ENCODE data around the gene LTBP4.
A peak's percentile ranks its signal among the peaks of the same experiment; 100 is the strongest.

The LTBP4 gene

DNA sequence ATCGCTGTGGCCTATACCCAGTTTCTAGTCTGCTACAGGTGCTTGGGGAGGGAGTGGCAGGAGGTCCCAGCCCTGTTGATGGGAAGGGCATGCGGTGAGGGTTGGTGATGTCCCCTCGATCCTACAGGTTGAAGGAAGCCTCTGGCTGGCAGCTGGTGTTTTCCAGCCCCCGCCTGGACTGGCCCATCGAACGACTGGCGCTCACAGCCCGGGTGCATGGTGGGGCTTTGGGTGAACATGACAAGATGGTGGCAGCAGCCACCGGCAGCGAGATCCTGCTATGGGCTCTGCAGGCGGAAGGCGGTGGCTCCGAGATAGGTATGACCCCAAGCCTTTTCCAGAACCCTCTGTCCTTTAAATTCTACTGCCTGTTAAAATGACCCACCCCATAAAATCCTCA lies 20.6 kb upstream of the LTBP4 start:
- H3K4me1 ChIP-seq (ENCODE audit: control insufficient read depth, insufficient read depth, low read length): peaks cover 10% of the 10 kb centered on the region
- peaks cover 37% of the 10 kb centered on the region for H3K36me3 ChIP-seq (ENCODE audit: insufficient read depth, low read length)
- H3K9me3 ChIP-seq (replicated peaks; ENCODE audit: low read length): no peaks in the 10 kb centered on the region
- no peak overlapping the region for H3K4me3 ChIP-seq (ENCODE audit: low read length)
- H3K4me2 ChIP-seq (ENCODE audit: low read length): no peak overlapping the region
- H3K9ac ChIP-seq (ENCODE audit: low read depth, low read length): no peak overlapping the region
- H3K27me3 ChIP-seq (ENCODE audit: control insufficient read depth, insufficient read depth, low read length): no peaks in the 10 kb centered on the region

GRCh38 chr19:40581531-40581930 lies 19.6 kb upstream of the LTBP4 start:
- peaks cover 16% of the 10 kb centered on the region for H3K4me1 ChIP-seq (ENCODE audit: control insufficient read depth, insufficient read depth, low read length)
- H3K27me3 ChIP-seq (ENCODE audit: control insufficient read depth, insufficient read depth, low read length): no peaks in the 10 kb centered on the region
- H3K9me3 ChIP-seq (replicated peaks; ENCODE audit: low read length): no peaks in the 10 kb centered on the region
- no peak overlapping the region for H3K4me2 ChIP-seq (ENCODE audit: low read length)
- H3K36me3 ChIP-seq (ENCODE audit: insufficient read depth, low read length): peaks cover 38% of the 10 kb centered on the region
- no peak overlapping the region for H3K4me3 ChIP-seq (ENCODE audit: low read length)
- no peak overlapping the region for H3K9ac ChIP-seq (ENCODE audit: low read depth, low read length)

GRCh38 chr19:40582467-40582866 lies 18.7 kb upstream of the LTBP4 start:
- H3K36me3 ChIP-seq (ENCODE audit: insufficient read depth, low read length): peaks cover 45% of the 10 kb centered on the region
- H3K27me3 ChIP-seq (ENCODE audit: control insufficient read depth, insufficient read depth, low read length): no peaks in the 10 kb centered on the region
- H3K9ac ChIP-seq (ENCODE audit: low read depth, low read length): no peak overlapping the region
- no peak overlapping the region for H3K4me3 ChIP-seq (ENCODE audit: low read length)
- H3K4me1 ChIP-seq (ENCODE audit: control insufficient read depth, insufficient read depth, low read length): peaks cover 14% of the 10 kb centered on the region
- no peak overlapping the region for H3K4me2 ChIP-seq (ENCODE audit: low read length)
- H3K9me3 ChIP-seq (replicated peaks; ENCODE audit: low read length): no peaks in the 10 kb centered on the region

DNA sequence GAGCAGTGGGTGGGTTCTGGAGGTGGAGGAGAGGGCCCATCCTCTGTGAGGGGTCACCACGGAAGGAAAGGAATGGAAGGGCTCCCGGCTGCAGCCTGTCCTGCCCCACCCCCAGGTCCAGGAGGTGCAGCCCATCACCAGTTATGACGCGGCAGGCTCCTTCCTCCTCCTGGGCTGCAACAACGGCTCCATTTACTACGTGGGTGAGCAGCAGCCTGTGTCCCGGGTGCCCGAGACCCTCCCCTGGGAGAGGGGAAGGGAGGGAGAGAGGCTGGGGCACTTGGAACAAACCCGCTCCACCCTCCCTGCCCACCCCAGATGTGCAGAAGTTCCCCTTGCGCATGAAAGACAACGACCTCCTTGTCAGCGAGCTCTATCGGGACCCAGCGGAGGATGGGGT lies 17.9 kb upstream of the LTBP4 start:
- H3K27me3 ChIP-seq (ENCODE audit: control insufficient read depth, insufficient read depth, low read length): no peaks in the 10 kb centered on the region
- no peak overlapping the region for H3K9ac ChIP-seq (ENCODE audit: low read depth, low read length)
- H3K36me3 ChIP-seq (ENCODE audit: insufficient read depth, low read length): peaks cover 46% of the 10 kb centered on the region
- H3K4me1 ChIP-seq (ENCODE audit: control insufficient read depth, insufficient read depth, low read length): peaks cover 14% of the 10 kb centered on the region
- H3K4me3 ChIP-seq (ENCODE audit: low read length): no peak overlapping the region
- no peak overlapping the region for H3K4me2 ChIP-seq (ENCODE audit: low read length)
- no peaks in the 10 kb centered on the region for H3K9me3 ChIP-seq (replicated peaks; ENCODE audit: low read length)

DNA sequence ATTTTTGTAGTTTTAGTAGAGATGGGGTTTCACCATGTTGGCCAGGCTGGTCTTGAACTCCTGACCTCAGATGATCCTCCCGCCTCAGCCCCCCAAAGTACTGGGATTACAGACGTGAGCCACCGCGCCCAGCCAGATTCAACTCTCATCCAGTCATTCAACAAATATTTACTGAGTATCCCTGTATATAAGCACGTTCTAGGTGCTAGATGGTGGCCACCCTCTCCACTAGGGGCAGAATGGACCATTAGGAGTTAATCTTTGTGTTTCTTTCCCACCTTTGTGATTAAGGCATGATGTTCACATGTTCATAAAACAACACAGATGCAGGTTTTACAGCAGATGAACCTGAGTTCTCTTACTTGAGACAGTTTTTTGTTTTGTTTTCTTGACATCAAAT lies 17.2 kb upstream of the LTBP4 start:
- peaks cover 42% of the 10 kb centered on the region for H3K36me3 ChIP-seq (ENCODE audit: insufficient read depth, low read length)
- peaks cover 20% of the 10 kb centered on the region for H3K4me1 ChIP-seq (ENCODE audit: control insufficient read depth, insufficient read depth, low read length)
- no peak overlapping the region for H3K4me2 ChIP-seq (ENCODE audit: low read length)
- no peak overlapping the region for H3K9ac ChIP-seq (ENCODE audit: low read depth, low read length)
- no peak overlapping the region for H3K4me3 ChIP-seq (ENCODE audit: low read length)
- H3K27me3 ChIP-seq (ENCODE audit: control insufficient read depth, insufficient read depth, low read length): no peaks in the 10 kb centered on the region
- no peaks in the 10 kb centered on the region for H3K9me3 ChIP-seq (replicated peaks; ENCODE audit: low read length)

GRCh38 chr19:40585241-40585981 lies 15.8 kb upstream of the LTBP4 start:
- Histone ChIP-seq H3K9me3 (replicated peaks; ENCODE audit: low read length) (no peaks in the 10 kb centered on the region), H3K36me3 (ENCODE audit: insufficient read depth, low read length) (peaks cover 33% of the 10 kb centered on the region), H3K27me3 (ENCODE audit: control insufficient read depth, insufficient read depth, low read length) (no peaks in the 10 kb centered on the region), H3K4me2 (ENCODE audit: low read length) (peak overlapping the region; percentile 42), H3K9ac (ENCODE audit: low read depth, low read length) (no peak overlapping the region), H3K4me3 (ENCODE audit: low read length) (no peak overlapping the region), H3K4me1 (ENCODE audit: control insufficient read depth, insufficient read depth, low read length) (peaks cover 20% of the 10 kb centered on the region)

- Histone ChIP-seq H3K27me3 (ENCODE audit: control insufficient read depth, insufficient read depth, low read length) (no peaks in the 10 kb centered on the region), H3K4me3 (ENCODE audit: low read length) (no peak overlapping the region), H3K4me2 (ENCODE audit: low read length) (no peak overlapping the region), H3K9me3 (replicated peaks; ENCODE audit: low read length) (no peaks in the 10 kb centered on the region), H3K4me1 (ENCODE audit: control insufficient read depth, insufficient read depth, low read length) (peaks cover 20% of the 10 kb centered on the region), H3K36me3 (ENCODE audit: insufficient read depth, low read length) (peaks cover 27% of the 10 kb centered on the region), H3K9ac (ENCODE audit: low read depth, low read length) (no peak overlapping the region)
Observed at GRCh38 chr19:40585982-40586422, 15.2 kb upstream of the LTBP4 start.

- H3K4me3 ChIP-seq (ENCODE audit: low read length): no peak overlapping the region
- no peaks in the 10 kb centered on the region for H3K27me3 ChIP-seq (ENCODE audit: control insufficient read depth, insufficient read depth, low read length)
- H3K36me3 ChIP-seq (ENCODE audit: insufficient read depth, low read length): peaks cover 23% of the 10 kb centered on the region
- H3K9ac ChIP-seq (ENCODE audit: low read depth, low read length): no peak overlapping the region
- H3K4me1 ChIP-seq (ENCODE audit: control insufficient read depth, insufficient read depth, low read length): peaks cover 20% of the 10 kb centered on the region
- no peak overlapping the region for H3K4me2 ChIP-seq (ENCODE audit: low read length)
- H3K9me3 ChIP-seq (replicated peaks; ENCODE audit: low read length): no peaks in the 10 kb centered on the region
Observed at GRCh38 chr19:40586611-40587010, 14.6 kb upstream of the LTBP4 start.

- Histone ChIP-seq H3K4me3 (ENCODE audit: low read length) (no peak overlapping the region), H3K4me1 (ENCODE audit: control insufficient read depth, insufficient read depth, low read length) (peaks cover 20% of the 10 kb centered on the region), H3K4me2 (ENCODE audit: low read length) (no peak overlapping the region), H3K9me3 (replicated peaks; ENCODE audit: low read length) (no peaks in the 10 kb centered on the region), H3K27me3 (ENCODE audit: control insufficient read depth, insufficient read depth, low read length) (no peaks in the 10 kb centered on the region), H3K36me3 (ENCODE audit: insufficient read depth, low read length) (peaks cover 20% of the 10 kb centered on the region), H3K9ac (ENCODE audit: low read depth, low read length) (no peak overlapping the region)
Observed at GRCh38 chr19:40588110-40588854, 12.9 kb upstream of the LTBP4 start.

GRCh38 chr19:40588926-40589569 lies 12.1 kb upstream of the LTBP4 start:
- Histone ChIP-seq H3K4me2 (ENCODE audit: low read length) (no peak overlapping the region), H3K4me3 (ENCODE audit: low read length) (no peak overlapping the region), H3K9me3 (replicated peaks; ENCODE audit: low read length) (no peaks in the 10 kb centered on the region), H3K9ac (ENCODE audit: low read depth, low read length) (no peak overlapping the region), H3K36me3 (ENCODE audit: insufficient read depth, low read length) (peaks cover 18% of the 10 kb centered on the region), H3K4me1 (ENCODE audit: control insufficient read depth, insufficient read depth, low read length) (peaks cover 20% of the 10 kb centered on the region), H3K27me3 (ENCODE audit: control insufficient read depth, insufficient read depth, low read length) (no peaks in the 10 kb centered on the region)

DNA sequence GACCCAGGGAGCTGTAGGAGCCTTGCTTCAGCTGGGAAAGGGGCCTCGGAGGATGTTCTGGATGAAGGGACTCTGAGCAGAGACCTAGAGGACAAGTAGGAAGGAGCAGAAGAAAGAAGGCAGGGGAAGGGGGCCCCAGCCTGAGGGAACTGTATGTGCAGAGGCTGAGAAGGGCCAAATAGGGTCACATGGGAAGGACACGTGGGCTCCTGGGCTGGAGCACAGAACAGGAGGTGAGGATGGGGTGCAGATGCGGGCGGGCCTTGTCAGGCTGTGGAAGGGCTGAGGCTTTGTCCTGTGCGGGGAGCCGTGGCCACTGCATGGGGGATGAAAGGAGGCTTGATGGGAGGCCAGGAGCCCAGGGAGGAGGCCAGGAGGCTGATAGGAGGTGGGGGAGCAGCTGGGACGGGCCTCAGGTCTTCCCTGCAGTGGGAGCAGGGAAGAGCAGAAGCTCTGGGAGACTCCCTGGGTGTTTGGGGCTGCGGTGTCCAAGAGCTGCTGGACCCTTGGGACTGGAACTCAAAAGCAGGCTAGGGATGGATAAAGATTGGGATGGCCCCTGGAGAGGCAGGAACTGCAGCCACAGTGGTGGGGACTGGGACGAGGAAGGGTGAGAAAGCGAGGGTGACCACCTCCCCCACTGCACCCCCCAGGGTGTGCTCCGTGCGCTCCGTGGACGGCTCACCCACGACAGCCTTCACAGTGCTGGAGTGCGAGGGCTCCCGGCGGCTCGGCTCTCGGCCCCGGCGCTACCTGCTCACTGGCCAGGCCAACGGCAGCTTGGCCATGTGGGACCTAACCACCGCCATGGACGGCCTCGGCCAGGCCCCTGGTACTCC lies 11.4 kb upstream of the LTBP4 start:
- H3K36me3 ChIP-seq (ENCODE audit: insufficient read depth, low read length): peaks cover 13% of the 10 kb centered on the region
- H3K4me2 ChIP-seq (ENCODE audit: low read length): no peak overlapping the region
- H3K27me3 ChIP-seq (ENCODE audit: control insufficient read depth, insufficient read depth, low read length): no peaks in the 10 kb centered on the region
- no peak overlapping the region for H3K4me3 ChIP-seq (ENCODE audit: low read length)
- peaks cover 26% of the 10 kb centered on the region for H3K4me1 ChIP-seq (ENCODE audit: control insufficient read depth, insufficient read depth, low read length)
- H3K9me3 ChIP-seq (replicated peaks; ENCODE audit: low read length): no peaks in the 10 kb centered on the region
- no peak overlapping the region for H3K9ac ChIP-seq (ENCODE audit: low read depth, low read length)

Data from skeletal muscle satellite cell (primary cell).